Fibroblast of the aortic adventitia (primary cell): Measurements from ENCODE around the gene CALML3. TPM values are rescaled to one million over a fixed set of nuclear protein-coding genes. Genes with fewer than 3 reads are reported as not detected.
"Not testable (repeated sequence)": the region's sequence is repeated elsewhere in the genome, so short reads cannot be mapped to it uniquely, and the experiment has no call there.

ENCODE experiments used
- DNase-seq: peaks from one replicate; pipeline ENCODE4 v3.0.0-alpha.2; 2010; ENCODE audit warnings: low read depth
- H3K4me3 ChIP-seq: 2 replicates; pipeline ENCODE4 v1.5.1; 2011; ENCODE audit warnings: low read depth, mild to moderate bottlenecking, control low read depth, low read length, moderate library complexity
- CTCF ChIP-seq: IDR thresholded peaks from 2 replicates; pipeline ENCODE4 v1.5.1; 2011; ENCODE audit warnings: mild to moderate bottlenecking, low read length, control low read depth, inconsistent platforms; ENCODE audit not compliant: insufficient read depth
- total RNA-seq: library from RNA; depleted of rRNA; stranded (reverse); fragments of >200 nt; gene quantifications from 2 replicates; pipeline ENCODE4 v1.2.3, GENCODE V29; 2012; ENCODE audit warnings: low replicate concordance

CALML3 gene
- total RNA-seq, 1 donor: not detected

DNA sequence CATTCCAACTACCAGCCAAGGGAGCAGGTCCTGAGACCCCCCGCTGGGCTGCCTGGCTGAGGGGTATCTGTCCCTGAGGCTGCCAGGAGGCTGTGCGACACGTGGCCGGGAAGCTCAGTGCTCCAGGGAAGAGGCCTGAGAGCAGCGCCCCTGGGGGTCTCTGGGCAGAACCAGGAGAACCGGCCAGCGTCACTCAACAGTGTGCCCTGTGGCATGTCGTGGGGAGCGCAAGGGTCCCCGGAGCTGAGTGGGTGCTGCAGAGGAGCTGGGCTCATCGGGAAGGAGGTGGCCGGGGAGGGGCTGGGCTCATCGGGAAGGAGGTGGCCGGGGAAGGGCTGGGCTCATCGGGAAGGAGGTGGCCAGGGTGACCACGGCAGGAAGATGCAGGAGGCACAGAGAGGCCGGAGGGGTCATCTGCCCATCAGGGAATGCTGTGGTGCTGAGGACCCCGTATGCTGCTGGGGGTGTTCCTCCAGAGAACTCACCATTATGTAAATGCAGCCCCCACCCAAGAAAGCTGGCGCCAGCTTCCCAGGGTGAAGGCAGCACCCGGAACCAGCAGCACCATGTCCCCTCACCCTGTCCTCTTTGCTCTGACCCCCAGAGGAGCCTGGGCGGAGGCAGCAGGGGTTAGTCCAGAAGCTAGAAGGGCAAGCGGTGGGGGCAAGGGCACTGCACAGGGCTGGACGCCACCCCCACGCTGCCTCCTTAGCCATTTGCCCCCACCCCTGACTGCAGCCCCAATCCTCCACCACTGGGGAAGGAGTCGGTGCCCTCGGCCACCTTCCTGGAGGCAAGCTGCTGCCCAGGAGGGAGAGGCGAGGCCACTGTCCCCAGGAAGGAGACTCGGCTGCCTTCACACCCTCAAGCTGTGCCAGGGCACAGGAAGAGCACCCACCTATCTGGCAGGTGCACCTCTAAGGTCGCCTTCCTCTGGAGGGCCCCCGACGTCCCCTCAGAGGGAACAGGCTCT lies 33.3 kb downstream of the CALML3 start:
- no peak for TF ChIP-seq CTCF
- H3K4me3 ChIP-seq: no peak overlapping the region
- DNase-seq: no peak

GRCh38 chr10:5559022-5559421 lies 34.3 kb downstream of the CALML3 start:
- not testable (repeated sequence) for H3K4me3 ChIP-seq, DNase-seq

- TF ChIP-seq CTCF: no peak
- H3K4me3 ChIP-seq: no peak overlapping the region
- DNase-seq: peak; percentile 69
These were observed 34.9 kb downstream of the CALML3 start for GRCh38 chr10:5559642-5560141.

GRCh38 chr10:5560142-5560816 lies 35.5 kb downstream of the CALML3 start:
- DNase-seq: no peak
- no peak for TF ChIP-seq CTCF
- no peak overlapping the region for H3K4me3 ChIP-seq

GRCh38 chr10:5560817-5561703 lies 36.3 kb downstream of the CALML3 start:
- no peak overlapping the region for H3K4me3 ChIP-seq
- DNase-seq: no peak
- TF ChIP-seq CTCF: no peak

DNA sequence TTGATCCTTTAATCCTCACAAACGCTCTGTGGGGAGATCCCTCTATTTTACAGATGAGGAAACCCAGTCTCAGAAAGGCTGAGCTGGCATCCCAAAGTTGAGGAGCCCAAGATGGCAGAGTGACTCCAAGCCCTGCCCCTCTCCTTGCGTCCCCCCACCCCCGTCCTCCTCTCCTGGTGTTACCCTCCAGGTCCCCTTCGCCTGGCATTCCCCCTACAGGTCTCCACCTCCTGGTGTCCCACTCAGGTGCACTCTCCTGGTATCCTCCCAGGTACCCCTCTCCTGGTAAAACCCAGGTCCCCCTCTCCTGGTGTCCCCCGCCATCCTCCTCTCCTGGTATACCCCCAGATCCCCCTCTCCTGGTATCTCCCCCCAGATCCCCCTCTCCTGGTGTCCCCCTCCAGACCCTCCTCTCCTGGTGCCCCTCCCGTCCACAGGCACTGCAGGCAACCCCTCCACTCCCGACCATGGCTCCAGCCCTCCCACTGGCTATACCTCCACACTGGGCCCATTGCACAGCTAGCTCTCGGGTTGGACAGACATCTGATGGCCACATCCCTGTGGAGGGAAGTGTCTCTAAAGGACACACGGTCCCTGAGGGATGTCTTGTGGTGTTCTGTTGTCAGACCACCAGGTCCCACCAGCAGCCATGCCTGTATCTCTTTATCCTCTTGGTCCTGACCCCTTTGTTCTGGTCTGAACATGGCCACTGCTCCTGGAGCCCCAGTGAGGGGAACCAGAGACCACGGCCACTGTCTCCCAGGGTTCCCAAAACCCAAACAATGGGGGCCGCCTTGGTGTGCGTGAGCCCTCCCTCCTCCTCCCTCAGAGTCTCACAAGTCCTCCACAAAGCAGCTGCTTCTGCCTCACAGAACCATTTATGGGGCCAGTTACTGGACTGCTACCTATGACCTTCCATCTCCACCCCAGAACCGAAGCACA lies 37.2 kb downstream of the CALML3 start:
- DNase-seq: no peak
- no peak for TF ChIP-seq CTCF
- H3K4me3 ChIP-seq: no peak overlapping the region
